Activated naive CD4-positive, alpha-beta T cell treated with anti-CD3 and anti-CD28 coated beads, Interleukin-2, amount 50 U/mL, for 24 hours (primary cell): ENCODE results near the gene RIMS4.

ENCODE experiments used
- H3K27ac Mint-ChIP-seq: one replicate; pipeline ENCODE4 v1.8.0; 2021; ENCODE audit warnings: mild to moderate bottlenecking, mixed read lengths
- H3K27me3 Mint-ChIP-seq: one replicate; pipeline ENCODE4 v1.8.0; 2021; ENCODE audit warnings: mixed read lengths
- H3K36me3 Mint-ChIP-seq: one replicate; pipeline ENCODE4 v1.8.0; 2021; ENCODE audit warnings: mixed read lengths
- H3K4me1 Mint-ChIP-seq: one replicate; pipeline ENCODE4 v1.8.0; 2021; ENCODE audit warnings: mixed read lengths
- H3K4me3 Mint-ChIP-seq: one replicate; pipeline ENCODE4 v1.8.0; 2021; ENCODE audit warnings: mild to moderate bottlenecking, mixed read lengths
- H3K9me3 Mint-ChIP-seq: one replicate; pipeline ENCODE4 v1.8.0; 2021; ENCODE audit warnings: mixed read lengths

RIMS4 gene

GRCh38 chr20:44810391-44811149 is at the start of gene RIMS4:
Gene RIMS4 (minus strand): TSS chr20:44810546. CDS start chr20:44810271, 275 bp downstream.
- H3K27ac Mint-ChIP-seq = no peak within 1 kb of the TSS
- peaks cover 12% of the 10 kb centered on the region for H3K4me1 Mint-ChIP-seq
- no peaks in the 10 kb centered on the region for H3K36me3 Mint-ChIP-seq
- H3K9me3 Mint-ChIP-seq = no peaks in the 10 kb centered on the region
- peaks cover 48% of the 10 kb centered on the region for H3K27me3 Mint-ChIP-seq
- H3K4me3 Mint-ChIP-seq = peak within 1 kb of the TSS; percentile 67

- Mint-ChIP-seq H3K4me3 (no peak overlapping the region), H3K4me1 (peaks cover 16% of the 10 kb centered on the region), H3K36me3 (peaks cover 3% of the 10 kb centered on the region), H3K9me3 (no peaks in the 10 kb centered on the region), H3K27ac (no peak overlapping the region), H3K27me3 (no peaks in the 10 kb centered on the region)
Measured at GRCh38 chr20:44858606-44859360, 48.4 kb upstream of the RIMS4 start.

GRCh38 chr20:44856856-44857448 is 46.6 kb upstream of the RIMS4 start:
- no peak overlapping the region for H3K27ac Mint-ChIP-seq
- H3K4me3 Mint-ChIP-seq = no peak overlapping the region
- peaks cover 3% of the 10 kb centered on the region for H3K36me3 Mint-ChIP-seq
- H3K9me3 Mint-ChIP-seq = no peaks in the 10 kb centered on the region
- H3K27me3 Mint-ChIP-seq = no peaks in the 10 kb centered on the region
- peaks cover 16% of the 10 kb centered on the region for H3K4me1 Mint-ChIP-seq

- no peak overlapping the region for H3K27ac Mint-ChIP-seq
Measured at GRCh38 chr20:44856442-44856841, 46.1 kb upstream of the RIMS4 start.

GRCh38 chr20:44851545-44851944 is 41.2 kb upstream of the RIMS4 start:
- peaks cover under 1% of the 10 kb centered on the region for H3K27me3 Mint-ChIP-seq
- H3K36me3 Mint-ChIP-seq = peaks cover 3% of the 10 kb centered on the region
- no peaks in the 10 kb centered on the region for H3K9me3 Mint-ChIP-seq
- H3K4me1 Mint-ChIP-seq = no peaks in the 10 kb centered on the region
- H3K27ac Mint-ChIP-seq = no peak overlapping the region
- no peak overlapping the region for H3K4me3 Mint-ChIP-seq

More at GRCh38 chr20:44856442-44856841, 46.1 kb upstream of the RIMS4 start:
- Mint-ChIP-seq H3K36me3 (peaks cover 3% of the 10 kb centered on the region), H3K9me3 (no peaks in the 10 kb centered on the region), H3K27me3 (no peaks in the 10 kb centered on the region), H3K4me1 (peaks cover 13% of the 10 kb centered on the region), H3K4me3 (no peak overlapping the region)

GRCh38 chr20:44850837-44851236 is 40.5 kb upstream of the RIMS4 start:
- peaks cover 2% of the 10 kb centered on the region for H3K27me3 Mint-ChIP-seq
- H3K9me3 Mint-ChIP-seq = no peaks in the 10 kb centered on the region
- H3K27ac Mint-ChIP-seq = no peak overlapping the region
- peaks cover 3% of the 10 kb centered on the region for H3K36me3 Mint-ChIP-seq
- no peak overlapping the region for H3K4me3 Mint-ChIP-seq
- no peaks in the 10 kb centered on the region for H3K4me1 Mint-ChIP-seq

GRCh38 chr20:44850272-44850671 is 39.9 kb upstream of the RIMS4 start:
- peaks cover 2% of the 10 kb centered on the region for H3K27me3 Mint-ChIP-seq
- no peaks in the 10 kb centered on the region for H3K4me1 Mint-ChIP-seq
- no peak overlapping the region for H3K27ac Mint-ChIP-seq
- H3K36me3 Mint-ChIP-seq = peaks cover 3% of the 10 kb centered on the region
- no peaks in the 10 kb centered on the region for H3K9me3 Mint-ChIP-seq
- no peak overlapping the region for H3K4me3 Mint-ChIP-seq

GRCh38 chr20:44849703-44850102 is 39.4 kb upstream of the RIMS4 start:
- Mint-ChIP-seq H3K27me3 (peaks cover 7% of the 10 kb centered on the region), H3K9me3 (no peaks in the 10 kb centered on the region), H3K36me3 (no peaks in the 10 kb centered on the region), H3K27ac (no peak overlapping the region), H3K4me1 (no peaks in the 10 kb centered on the region), H3K4me3 (no peak overlapping the region)

GRCh38 chr20:44848254-44849015 is 38.1 kb upstream of the RIMS4 start:
- peaks cover 10% of the 10 kb centered on the region for H3K27me3 Mint-ChIP-seq
- H3K27ac Mint-ChIP-seq = no peak overlapping the region
- H3K4me3 Mint-ChIP-seq = no peak overlapping the region
- no peaks in the 10 kb centered on the region for H3K36me3 Mint-ChIP-seq
- no peaks in the 10 kb centered on the region for H3K9me3 Mint-ChIP-seq
- H3K4me1 Mint-ChIP-seq = no peaks in the 10 kb centered on the region

GRCh38 chr20:44843876-44844275 is 33.5 kb upstream of the RIMS4 start:
- peaks cover 3% of the 10 kb centered on the region for H3K36me3 Mint-ChIP-seq
- H3K27ac Mint-ChIP-seq = no peak overlapping the region
- no peak overlapping the region for H3K4me3 Mint-ChIP-seq
- no peaks in the 10 kb centered on the region for H3K9me3 Mint-ChIP-seq
- H3K4me1 Mint-ChIP-seq = no peaks in the 10 kb centered on the region
- H3K27me3 Mint-ChIP-seq = peaks cover 20% of the 10 kb centered on the region

- Mint-ChIP-seq H3K4me1 (no peaks in the 10 kb centered on the region), H3K4me3 (no peak overlapping the region), H3K27me3 (peaks cover 25% of the 10 kb centered on the region), H3K27ac (no peak overlapping the region), H3K36me3 (peaks cover 3% of the 10 kb centered on the region), H3K9me3 (no peaks in the 10 kb centered on the region)
Measured at GRCh38 chr20:44841955-44842354, 31.6 kb upstream of the RIMS4 start.

GRCh38 chr20:44840826-44841225 is 30.5 kb upstream of the RIMS4 start:
- Mint-ChIP-seq H3K27me3 (peaks cover 24% of the 10 kb centered on the region), H3K9me3 (no peaks in the 10 kb centered on the region), H3K27ac (no peak overlapping the region), H3K4me3 (no peak overlapping the region), H3K4me1 (no peaks in the 10 kb centered on the region), H3K36me3 (peaks cover 3% of the 10 kb centered on the region)

GRCh38 chr20:44839481-44839880 is 29.1 kb upstream of the RIMS4 start:
- peaks cover 20% of the 10 kb centered on the region for H3K27me3 Mint-ChIP-seq
- peaks cover 3% of the 10 kb centered on the region for H3K36me3 Mint-ChIP-seq
- H3K27ac Mint-ChIP-seq = no peak overlapping the region
- H3K4me3 Mint-ChIP-seq = no peak overlapping the region
- H3K4me1 Mint-ChIP-seq = peaks cover 3% of the 10 kb centered on the region
- H3K9me3 Mint-ChIP-seq = no peaks in the 10 kb centered on the region

GRCh38 chr20:44838521-44838920 is 28.2 kb upstream of the RIMS4 start:
- H3K4me1 Mint-ChIP-seq = peaks cover 3% of the 10 kb centered on the region
- H3K4me3 Mint-ChIP-seq = no peak overlapping the region
- no peak overlapping the region for H3K27ac Mint-ChIP-seq
- peaks cover 17% of the 10 kb centered on the region for H3K27me3 Mint-ChIP-seq
- H3K36me3 Mint-ChIP-seq = peaks cover 3% of the 10 kb centered on the region
- no peaks in the 10 kb centered on the region for H3K9me3 Mint-ChIP-seq

- no peaks in the 10 kb centered on the region for H3K9me3 Mint-ChIP-seq
- no peak overlapping the region for H3K27ac Mint-ChIP-seq
- no peak overlapping the region for H3K4me3 Mint-ChIP-seq
- peaks cover 3% of the 10 kb centered on the region for H3K36me3 Mint-ChIP-seq
- peaks cover 17% of the 10 kb centered on the region for H3K27me3 Mint-ChIP-seq
- peaks cover 3% of the 10 kb centered on the region for H3K4me1 Mint-ChIP-seq
Measured at GRCh38 chr20:44837946-44838345, 27.6 kb upstream of the RIMS4 start.
